H1 (cell line): ENCODE data around the gene ITGA11. TPM values are rescaled to one million over a fixed set of nuclear protein-coding genes. Genes with fewer than 3 reads are reported as not detected.

Experiments
- CTCF ChIA-PET: fragments of 300-600 bp; sonication (Branson Sonifier 250); formaldehyde crosslinking; loops from one replicate; lab custom pipeline; 2021; ENCODE audit not compliant: partially characterized antibody; lab: Charles Lee
- POLR2A ChIA-PET: fragments of 300-600 bp; sonication (Branson Sonifier 250); formaldehyde crosslinking; loops from one replicate; lab custom pipeline; 2021; ENCODE audit warnings: inconsistent platforms; ENCODE audit not compliant: partially characterized antibody; lab: Charles Lee
- DNase-seq, 2 experiments: peaks; one replicate each; pipeline versions ENCODE4 v3.0.0 to v3.0.0-alpha.2; 2010 to 2022; ENCODE audit warnings: low spot score in 2 of 2, low read depth in 1 of 2, mixed read lengths in 1 of 2
- FAIRE-seq: peaks from 2 replicates; lab custom pipeline; 2011; peaks lifted over from hg19 to GRCh38; lab: Jason Lieb, UNC
- H2AFZ ChIP-seq: 2 replicates; pipeline ENCODE4 v1.8.1; 2012; ENCODE audit warnings: low read length, inconsistent platforms
- H2AK5ac ChIP-seq: 2 replicates; pipeline ENCODE4 v1.6.1; 2013; ENCODE audit warnings: low read depth, low read length
- H2BK120ac ChIP-seq: replicated peaks from 2 replicates; pipeline ENCODE3; 2013; ENCODE audit warnings: low read depth, low read length, inconsistent platforms
- H2BK12ac ChIP-seq: 2 replicates; pipeline ENCODE4 v1.6.1; 2013; ENCODE audit warnings: low read depth, low read length
- H2BK15ac ChIP-seq: 2 replicates; pipeline ENCODE4 v1.6.1; 2013; ENCODE audit warnings: low read length
- H2BK20ac ChIP-seq: 2 replicates; pipeline ENCODE4 v1.6.1; 2013; ENCODE audit warnings: low read length
- H2BK5ac ChIP-seq: 2 replicates; pipeline ENCODE4 v1.6.1; 2013; ENCODE audit warnings: low read depth, low read length
- H3K14ac ChIP-seq: 2 replicates; pipeline ENCODE4 v1.6.1; 2013; ENCODE audit warnings: inconsistent platforms; ENCODE audit not compliant: insufficient read length
- H3K18ac ChIP-seq: 2 replicates; pipeline ENCODE4 v1.6.1; 2013; ENCODE audit warnings: low read length; ENCODE audit errors: extremely low read depth
- H3K23ac ChIP-seq: 2 replicates; pipeline ENCODE4 v1.6.1; 2013; ENCODE audit warnings: inconsistent platforms; ENCODE audit not compliant: insufficient read length
- H3K23me2 ChIP-seq: 2 replicates; pipeline ENCODE4 v1.6.1; 2013; ENCODE audit warnings: low read depth, low read length
- H3K27ac ChIP-seq: 2 replicates; pipeline ENCODE4 v1.6.1; 2011; ENCODE audit warnings: low read depth, low read length, inconsistent platforms
- H3K27me3 ChIP-seq, 4 experiments: replicated peaks in 1 of 4; 1 replicate in 1 of 4; 2 replicates in 3 of 4; pipeline versions ENCODE4 v1.6.1 to v1.8.1; 2011 to 2013; ENCODE audit warnings: low read length in 3 of 4, mild to moderate bottlenecking in 3 of 4, inconsistent platforms in 2 of 4, mixed read lengths in 2 of 4, moderate library complexity in 1 of 4; ENCODE audit not compliant: control insufficient read depth in 3 of 4, insufficient read depth in 3 of 4; ENCODE audit errors: extremely low read depth in 1 of 4
- H3K36me3 ChIP-seq, 4 experiments: 2 replicates each; pipeline versions ENCODE4 v1.6.1 to v1.8.1; 2011 to 2013; ENCODE audit warnings: mild to moderate bottlenecking in 4 of 4, low read length in 3 of 4, moderate library complexity in 2 of 4, control low read depth in 1 of 4, inconsistent platforms in 1 of 4; ENCODE audit not compliant: insufficient read depth in 4 of 4, control insufficient read depth in 2 of 4
- H3K4ac ChIP-seq: replicated peaks from 2 replicates; pipeline ENCODE3; 2013; ENCODE audit warnings: low read length, low read depth, mixed read lengths, inconsistent platforms; ENCODE audit not compliant: insufficient read length
- H3K4me1 ChIP-seq, 4 experiments: replicated peaks in 1 of 4; 1 replicate in 1 of 4; 2 replicates in 3 of 4; pipeline versions ENCODE4 v1.6.1 to v1.8.1; 2011 to 2013; ENCODE audit warnings: low read length in 3 of 4, inconsistent platforms in 2 of 4, mixed read lengths in 1 of 4; ENCODE audit not compliant: insufficient read depth in 4 of 4, control insufficient read depth in 3 of 4
- H3K4me2 ChIP-seq, 2 experiments: 2 replicates each; pipeline versions ENCODE4 v1.6.1 to v1.8.1; 2011 to 2013; ENCODE audit warnings: low read depth in 2 of 2, low read length in 2 of 2, control low read depth in 1 of 2, inconsistent platforms in 1 of 2, mild to moderate bottlenecking in 1 of 2; ENCODE audit not compliant: insufficient read depth in 1 of 2
- H3K4me3 ChIP-seq, 4 experiments: fragments of 200-600, 300-600 bp in 1 of 4; sonication (generic), shearing (Covaris generic), sonication (Bioruptor Twin) in 1 of 4; 2 replicates each; pipeline versions ENCODE4 v1.5.1 to v1.8.1; 2011 to 2016; ENCODE audit warnings: low read length in 4 of 4, low read depth in 3 of 4, control low read depth in 2 of 4, inconsistent platforms in 2 of 4, mild to moderate bottlenecking in 2 of 4, mixed read lengths in 1 of 4, moderate library complexity in 1 of 4; ENCODE audit not compliant: insufficient read depth in 2 of 4; ENCODE audit errors: extremely low read depth in 1 of 4
- H3K56ac ChIP-seq: replicated peaks from 2 replicates; pipeline ENCODE3; 2013; ENCODE audit warnings: low read depth, mild to moderate bottlenecking, mixed read lengths, low read length, inconsistent platforms; ENCODE audit not compliant: insufficient read length
- H3K79me1 ChIP-seq: 2 replicates; pipeline ENCODE4 v1.6.1; 2013; ENCODE audit warnings: low read depth, low read length, control low read depth
- H3K79me2 ChIP-seq, 2 experiments: 2 replicates each; pipeline versions ENCODE4 v1.6.1 to v1.8.1; 2012 to 2013; ENCODE audit warnings: low read length in 2 of 2, mild to moderate bottlenecking in 2 of 2, inconsistent platforms in 1 of 2; ENCODE audit not compliant: insufficient read depth in 2 of 2, control insufficient read depth in 1 of 2
- H3K9ac ChIP-seq, 4 experiments: replicated peaks in 1 of 4; 1 replicate in 1 of 4; 2 replicates in 3 of 4; pipeline versions ENCODE4 v1.6.1 to v1.8.1; 2011 to 2013; ENCODE audit warnings: low read depth in 3 of 4, low read length in 3 of 4, control low read depth in 2 of 4, mild to moderate bottlenecking in 2 of 4, moderate library complexity in 2 of 4, inconsistent platforms in 1 of 4; ENCODE audit errors: extremely low read depth in 1 of 4
- H3K9me3 ChIP-seq, 2 experiments: 2 replicates each; pipeline versions ENCODE4 v1.6.1 to v1.8.1; 2012 to 2013; ENCODE audit warnings: mild to moderate bottlenecking in 2 of 2, moderate library complexity in 2 of 2, control low read depth in 1 of 2, inconsistent platforms in 1 of 2, low read depth in 1 of 2, low read length in 1 of 2, mixed read lengths in 1 of 2; ENCODE audit not compliant: insufficient read depth in 2 of 2
- H4K20me1 ChIP-seq, 2 experiments: replicated peaks in 1 of 2; 2 replicates each; pipeline versions ENCODE3 to v1.8.1; 2011 to 2013; ENCODE audit warnings: inconsistent platforms in 2 of 2, low read length in 2 of 2, mild to moderate bottlenecking in 1 of 2; ENCODE audit not compliant: insufficient read depth in 2 of 2, control insufficient read depth in 1 of 2
- H4K5ac ChIP-seq: 2 replicates; pipeline ENCODE4 v1.6.1; 2013; ENCODE audit warnings: low read length, low read depth, mixed read lengths, inconsistent platforms; ENCODE audit not compliant: insufficient read length
- H4K8ac ChIP-seq: 2 replicates; pipeline ENCODE4 v1.8.0; 2013; ENCODE audit warnings: mild to moderate bottlenecking, moderate library complexity, low read length, inconsistent platforms; ENCODE audit not compliant: insufficient read depth; ENCODE audit errors: extremely low read depth
- H4K91ac ChIP-seq: replicated peaks from 2 replicates; pipeline ENCODE3; 2013; ENCODE audit warnings: low read length, mixed read lengths, inconsistent platforms; ENCODE audit not compliant: insufficient read length
- ASH2L ChIP-seq: fragments of 200-600, 300-600 bp; sonication (generic); IDR thresholded peaks from one replicate; pipeline ENCODE4 v1.7.1; 2017; ENCODE audit warnings: low read length
- CHD1 ChIP-seq: IDR thresholded peaks from 2 replicates; pipeline ENCODE4 v1.6.1; 2012; ENCODE audit warnings: low read depth, low read length, improper control_type of control experiment
- CHD2 ChIP-seq: IDR thresholded peaks from 2 replicates; pipeline ENCODE4 v1.6.1; 2012; ENCODE audit warnings: low read length, improper control_type of control experiment
- CREB1 ChIP-seq: IDR thresholded peaks from 2 replicates; pipeline ENCODE4 v1.6.1; 2012; ENCODE audit warnings: inconsistent platforms
- CTCF ChIP-seq, 3 experiments: IDR thresholded peaks; 1 replicate in 2 of 3; 2 replicates in 1 of 3; pipeline versions ENCODE4 v1.5.1 to v1.6.1; 2011; ENCODE audit warnings: low read length in 3 of 3, mild to moderate bottlenecking in 3 of 3, inconsistent platforms in 2 of 3, low read depth in 1 of 3, moderate library complexity in 1 of 3; ENCODE audit not compliant: insufficient read depth in 1 of 3; ENCODE audit errors: control extremely low read depth in 1 of 3
- E2F6 ChIP-seq: IDR thresholded peaks from 2 replicates; pipeline ENCODE4 v1.6.1; 2012; ENCODE audit warnings: inconsistent platforms
- JUN ChIP-seq: IDR thresholded peaks from 2 replicates; pipeline ENCODE4 v1.6.1; 2011; ENCODE audit warnings: low read depth, mild to moderate bottlenecking, improper control_type of control experiment, low read length
- NANOG ChIP-seq: IDR thresholded peaks from 2 replicates; pipeline ENCODE4 v1.6.1; 2011; ENCODE audit warnings: low read length, low read depth, mild to moderate bottlenecking, inconsistent platforms; ENCODE audit not compliant: insufficient read depth, poor library complexity, severe bottlenecking
- POLR2A ChIP-seq, 2 experiments: IDR thresholded peaks; 1 replicate in 1 of 2; 2 replicates in 1 of 2; pipeline ENCODE4 v1.6.1; 2011; ENCODE audit warnings: low read depth in 2 of 2, low read length in 2 of 2, mild to moderate bottlenecking in 2 of 2; ENCODE audit errors: control extremely low read depth in 1 of 2
- SP4 ChIP-seq: IDR thresholded peaks from 2 replicates; pipeline ENCODE4 v1.6.1; 2012; ENCODE audit warnings: low read length, inconsistent platforms
- WGBS, 2 experiments: shearing (Covaris generic) in 1 of 2; methylation state at CpG; one replicate each; pipeline versions ENCODE4 v1.1.6 to v1.1.7; 2013 to 2015; ENCODE audit warnings: low lambda C conversion rate in 2 of 2, mixed read lengths in 2 of 2, inconsistent platforms in 1 of 2, low coverage in 1 of 2, missing lambda C conversion rate in 1 of 2; ENCODE audit not compliant: insufficient replicate concordance in 2 of 2, insufficient coverage in 1 of 2, insufficient read length in 1 of 2; ENCODE audit errors: extremely low coverage in 1 of 2, missing lambda C conversion rate in 1 of 2; 5-methylcytosine and 5-hydroxymethylcytosine counted together
- polyA plus RNA-seq, 7 experiments: library from polyadenylated mRNA; depleted of rRNA in 3 of 7; stranded (reverse) in 5 of 7; unstranded in 2 of 7; fragments of >200 nt in 5 of 7; fragments of 200-250 nt in 2 of 7; gene quantifications; 1 replicate in 5 of 7; 2 replicates in 1 of 7; 4 replicates in 1 of 7; pipeline versions ENCODE4 v1.2.1 to v1.2.3, GENCODE V29; 2011 to 2013; ENCODE audit warnings: missing spikeins in 2 of 7, mixed read lengths in 2 of 7
- total RNA-seq: library from RNA; stranded (reverse); fragmentation: NEBNext Ultra II Directional; extraction: Animal tissue kit (Norgen Biotek cat#: 25700); gene quantifications from 2 replicates; pipeline ENCODE4 v1.2.1, GENCODE V29; 2021

ITGA11 gene
- total and polyA plus RNA-seq, 2 of the 8 experiments (the other 6 are each of a cell fraction or from before 2014, with no cell fraction given) = 0.05 to 0.06 TPM

- Histone ChIP-seq H4K91ac (no peak overlapping the region), H3K4me1 (peaks cover 2 to 16% (median 8%) of the 10 kb centered on the region in 4 experiments), H2BK20ac (no peak overlapping the region), H2AFZ (no peak overlapping the region), H3K27ac (no peak overlapping the region), H3K4me2 (no peak overlapping the region), H2BK15ac (no peak overlapping the region), H2AK5ac (no peak overlapping the region), H3K9ac (no peak overlapping the region), H4K8ac (peak overlapping the region; percentile 72), H3K36me3 (no peaks in the 10 kb centered on the region), H2BK12ac (0 out of 2 replicates have a peak overlapping the region, but pooled peaks have one; percentile 5), H3K4ac (no peak overlapping the region), H3K79me1 (no peaks in the 10 kb centered on the region), H2BK5ac (no peak overlapping the region), H3K56ac (no peak overlapping the region), H3K4me3 (no peak overlapping the region), H3K14ac (no peak overlapping the region), H3K79me2 (no peaks in the 10 kb centered on the region), H4K5ac (no peak overlapping the region), H3K23me2 (0 out of 2 replicates have a peak, but pooled peaks cover 2% of the 10 kb centered on the region), H2BK120ac (no peak overlapping the region), H3K9me3 (no peaks in the 10 kb centered on the region), H4K20me1 (no peaks in the 10 kb centered on the region), H3K23ac (no peak overlapping the region), H3K27me3 (no peaks in the 10 kb centered on the region), H3K18ac (no peak overlapping the region; the same call in 1 of the 2 replicates)
- DNase-seq (no peak), FAIRE-seq (no peak)
- 94% methylated on average over 21 of the region's 21 CpGs; no CpG with 5 or more reads in 1 of the 2 experiments for WGBS, 2 experiments
- no peak for TF ChIP-seq E2F6
- TF ChIP-seq POLR2A (IDR thresholded peaks at IDR 0.05; ENCODE audit: control extremely low read depth in 1 of 2, low read depth in 2 of 2, low read length in 2 of 2) = no peak
- no peak for TF ChIP-seq SP4
- TF ChIP-seq NANOG = no peak
- TF ChIP-seq CTCF (IDR thresholded peaks at IDR 0.05; ENCODE audit: control extremely low read depth in 1 of 3, insufficient read depth in 1 of 3, low read depth in 1 of 3, low read length in 3 of 3) = no peak
- no peak for TF ChIP-seq CHD1
- TF ChIP-seq CHD2 = no peak
- TF ChIP-seq ASH2L = no peak
- no peak for TF ChIP-seq CREB1
- no peak for TF ChIP-seq JUN
- ChIA-PET CTCF (interaction anchor here (0.6 to 1.2 kb wide), 2 partner anchors 33 to 218 kb away, joined by 3 read pairs; no protein-coding TSS in a partner anchor), POLR2A (no interaction called here)
Measured at GRCh38 chr15:68332266-68332665, 99.7 kb downstream of the ITGA11 start.
